Activated T-cell treated with anti-CD3 and anti-CD28 coated beads for 1 hour (primary cell): Measurements from ENCODE around the gene FBXL14.

Experiments
- DNase-seq: peaks from one replicate; pipeline ENCODE4 v3.0.0-alpha.2; 2020; ENCODE audit warnings: low read depth

The FBXL14 gene

DNA sequence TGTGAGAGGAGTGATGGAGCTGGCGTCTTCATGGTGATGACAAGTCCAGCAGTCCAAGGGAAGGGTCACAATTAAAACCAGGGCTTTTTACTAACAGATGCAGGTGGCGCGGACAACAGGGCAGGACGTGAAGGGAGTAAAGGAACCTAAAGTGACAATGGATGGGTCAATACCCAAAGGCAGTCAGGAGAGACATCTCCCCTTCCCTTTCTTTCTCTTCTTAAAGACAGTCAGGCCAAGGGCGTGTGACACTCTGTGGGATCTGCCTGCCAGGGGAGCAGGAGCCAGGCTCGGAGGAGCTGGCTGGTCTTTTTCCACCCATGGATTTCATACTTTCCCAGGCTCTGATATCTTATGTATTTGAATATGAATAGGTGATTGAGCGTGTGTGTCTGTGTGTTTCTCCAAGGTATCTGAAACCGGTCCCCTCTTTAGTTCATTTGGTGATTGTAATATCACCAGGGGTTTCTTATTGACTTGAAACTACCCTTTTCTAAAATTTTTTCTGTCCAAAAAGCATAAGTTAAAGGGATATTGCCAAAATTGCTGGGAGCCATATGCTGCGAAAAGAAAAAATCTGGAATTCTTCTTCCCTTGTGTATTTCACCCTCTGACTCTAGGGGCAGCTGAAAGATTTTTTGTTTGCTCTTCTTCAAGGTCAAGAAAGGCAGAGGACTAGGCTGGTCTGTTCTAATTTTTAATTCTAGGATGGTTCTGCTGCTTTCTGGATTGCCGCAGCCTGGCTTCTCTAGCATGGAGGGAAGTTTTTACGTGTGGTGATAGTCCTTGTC, 61.8 kb downstream of the FBXL14 start:
- DNase-seq = no peak

DNA sequence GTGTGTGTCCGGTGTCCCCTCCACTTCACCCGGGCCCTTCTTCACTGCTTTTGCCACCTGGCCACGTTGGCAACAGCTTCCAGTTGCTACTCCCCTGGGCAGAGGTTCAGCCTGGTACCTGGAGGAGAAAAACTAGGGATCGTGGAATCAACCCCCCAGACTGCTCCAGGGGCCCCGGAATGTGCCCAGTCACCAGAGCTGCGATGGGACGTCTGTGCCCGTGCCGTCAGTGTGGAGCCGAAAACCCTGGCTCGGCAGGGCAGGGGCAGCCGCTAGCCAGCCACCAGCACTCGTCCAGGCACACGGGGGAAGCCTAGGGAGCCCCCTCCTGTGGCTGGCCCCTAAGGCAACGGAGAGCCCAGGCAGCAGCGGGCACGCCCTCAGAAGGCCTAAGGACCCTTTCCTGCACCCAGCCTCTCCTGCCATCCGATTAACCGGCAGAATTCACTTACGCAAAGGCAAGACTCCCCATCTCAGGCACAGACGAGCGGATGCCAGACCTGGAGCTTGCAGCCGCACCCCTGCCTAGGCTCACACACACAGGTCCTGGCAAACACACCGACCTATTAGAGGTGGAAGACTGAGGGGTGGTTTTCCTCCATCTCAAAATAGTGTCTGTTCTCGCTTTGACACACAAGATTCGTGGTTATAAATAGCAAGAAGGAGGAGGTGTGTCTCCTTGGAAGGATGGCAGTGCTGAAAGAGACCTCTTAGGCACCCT, 62.6 kb downstream of the FBXL14 start:
- DNase-seq = no peak

DNA sequence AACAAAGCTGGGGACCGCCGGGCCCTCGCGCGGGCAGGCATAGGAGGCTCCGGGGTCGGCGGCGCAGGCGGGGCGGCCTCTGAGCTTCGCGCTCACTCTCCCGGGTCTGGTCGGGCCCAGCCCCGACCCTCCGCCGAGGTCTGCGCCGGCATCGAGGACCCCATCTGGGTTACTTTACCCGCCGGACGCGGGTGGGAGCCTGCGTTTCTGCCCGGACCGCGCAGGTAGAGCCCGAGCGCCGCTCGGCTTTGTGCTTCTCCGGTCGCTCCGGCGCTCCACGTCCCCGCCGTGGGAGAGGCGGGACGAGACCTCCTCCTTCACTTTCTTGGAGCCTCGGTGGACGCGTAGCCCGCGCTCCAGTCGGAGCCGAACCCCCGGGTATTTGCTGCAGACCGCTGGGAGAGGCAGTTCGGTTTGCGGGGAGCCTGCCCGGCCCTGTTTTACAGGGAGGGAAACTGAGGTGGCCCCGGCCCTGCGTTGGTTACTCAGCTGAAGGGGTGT, 63.2 kb downstream of the FBXL14 start:
- DNase-seq = peak; percentile 7

DNA sequence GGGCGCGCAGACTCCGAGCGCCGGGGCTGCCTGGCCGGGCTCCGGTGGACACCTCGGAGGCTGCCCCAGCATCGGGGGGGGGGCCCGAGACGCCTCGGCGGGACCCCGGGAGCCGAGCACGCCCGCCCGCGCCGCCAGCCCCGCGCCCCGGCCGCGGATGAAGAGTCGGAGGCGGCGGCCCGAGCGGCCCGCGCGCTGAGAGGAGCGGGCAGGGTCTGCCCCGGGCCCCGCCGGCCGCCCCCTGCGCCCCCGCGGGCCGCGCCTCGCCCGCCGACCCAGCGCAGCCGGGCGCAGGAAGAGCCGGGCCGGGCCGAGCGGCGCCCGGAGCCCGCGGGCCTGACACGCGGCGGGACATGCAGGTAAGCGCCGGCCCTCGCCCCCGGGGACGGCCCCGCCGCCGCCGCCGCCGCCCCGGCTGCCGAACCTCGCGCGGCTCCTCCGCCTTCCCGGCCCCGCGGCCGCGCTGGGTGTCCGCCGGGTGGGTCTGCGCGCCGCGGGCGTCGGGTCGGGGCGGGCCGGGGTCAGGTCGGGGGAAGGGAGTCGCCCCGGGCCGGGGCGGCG, 63.7 kb downstream of the FBXL14 start:
- DNase-seq = no peak

DNA sequence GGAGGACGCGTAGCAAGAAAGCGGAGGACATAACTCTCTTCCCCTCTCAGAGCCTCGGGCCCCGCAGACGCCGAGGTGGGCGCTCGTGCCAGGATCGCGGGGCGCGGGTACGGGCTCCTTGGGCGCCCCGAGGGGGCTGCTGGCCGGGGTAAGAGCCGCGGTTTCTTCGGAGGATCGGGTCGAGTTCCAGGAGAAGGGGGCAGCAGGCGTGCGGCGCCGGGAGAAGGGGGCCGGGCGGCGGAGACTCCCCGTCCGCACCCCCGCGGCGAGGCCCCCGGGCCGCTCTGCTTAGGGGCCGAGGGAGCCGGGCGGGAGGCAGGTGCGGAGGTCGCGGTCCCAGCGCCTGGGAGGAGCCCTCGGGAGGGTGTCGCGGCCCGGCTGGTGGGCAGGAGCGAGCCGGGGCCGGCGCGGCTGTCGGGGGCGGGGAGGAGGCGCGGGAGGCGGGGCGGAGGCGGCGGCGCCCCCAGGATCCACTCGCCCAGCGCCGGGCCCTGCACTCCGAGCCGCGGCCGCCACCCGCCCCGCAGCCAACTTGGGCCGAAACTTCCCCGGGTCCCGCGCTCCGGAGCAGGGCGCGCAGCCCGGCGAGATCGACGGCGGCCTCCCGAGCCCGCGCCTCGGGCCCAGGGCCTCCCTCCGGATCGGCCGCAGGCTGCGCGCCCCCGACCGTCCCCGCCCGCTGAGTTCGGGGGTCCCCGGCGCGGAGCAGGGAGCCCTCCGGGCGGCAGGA, 64.4 kb downstream of the FBXL14 start:
- DNase-seq = no peak

DNA sequence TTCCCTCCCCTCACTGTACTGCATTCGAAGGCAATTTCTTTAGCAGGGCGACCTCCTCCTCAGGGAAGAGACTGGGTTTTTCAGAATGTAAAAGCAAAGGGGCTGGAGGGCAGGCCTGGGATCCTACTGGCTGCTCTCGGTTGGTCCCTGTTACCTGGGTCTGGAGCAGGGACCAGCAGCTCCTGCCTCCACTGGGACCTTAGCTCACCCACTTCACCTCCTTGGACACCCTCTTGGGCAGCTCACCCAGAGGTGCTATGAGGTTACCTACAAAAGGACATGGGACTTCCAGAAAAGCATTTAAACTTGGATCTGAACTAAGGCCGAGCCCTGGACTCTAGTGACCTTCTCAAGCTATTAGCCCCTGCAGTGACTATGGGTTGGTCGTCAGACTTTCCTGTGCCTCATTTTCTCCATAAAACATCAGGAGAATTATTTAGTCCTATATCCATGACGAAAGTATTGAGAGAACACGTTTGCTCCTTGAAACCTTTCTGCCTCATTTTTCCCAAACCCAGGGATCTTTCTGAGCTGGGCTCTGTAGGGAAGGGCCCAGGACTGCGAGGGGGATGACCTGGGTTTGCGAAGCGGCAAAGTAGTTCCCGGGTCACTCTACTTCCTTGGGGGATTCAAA, 65.0 kb downstream of the FBXL14 start:
- DNase-seq = no peak

DNA sequence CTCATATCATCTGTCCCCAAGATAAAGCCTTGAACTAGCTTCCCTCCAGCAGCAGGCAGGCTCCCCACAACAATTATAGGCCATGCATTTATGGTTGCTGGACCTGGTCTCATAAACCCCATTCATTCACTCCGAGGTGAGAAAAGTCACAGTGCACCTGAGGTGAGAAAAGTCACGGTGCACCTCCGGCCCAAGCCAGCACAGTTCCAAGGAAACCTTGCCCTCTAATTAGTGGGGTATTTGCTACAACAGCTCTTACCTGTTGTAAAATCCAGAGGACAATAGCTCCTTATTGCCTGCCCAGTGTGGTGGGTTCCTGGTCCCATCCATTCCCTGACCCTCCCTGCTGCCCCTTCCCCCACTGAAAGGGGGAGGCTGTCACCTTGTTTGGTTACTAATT, 65.6 kb downstream of the FBXL14 start:
- DNase-seq = no peak

DNA sequence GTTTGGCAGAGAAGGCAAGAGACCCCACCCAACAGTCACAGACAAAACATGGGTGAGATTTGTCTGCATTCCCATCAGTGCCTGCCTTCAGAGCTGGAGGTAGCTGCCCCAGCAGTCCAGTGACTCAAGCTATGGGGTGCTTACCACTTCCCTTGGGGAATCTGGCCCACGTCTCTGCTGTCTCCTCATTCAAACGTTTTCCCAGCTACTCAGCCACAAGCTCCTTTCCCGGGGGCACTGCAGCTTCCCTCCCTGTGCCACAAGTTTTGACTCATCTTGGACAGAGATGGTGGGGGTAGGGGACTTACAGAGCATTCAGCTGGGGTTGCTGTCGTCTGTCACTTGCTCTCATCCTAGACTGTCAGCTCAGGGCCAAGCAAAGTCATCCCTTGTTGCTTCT, 66.6 kb downstream of the FBXL14 start:
- no peak for DNase-seq

DNA sequence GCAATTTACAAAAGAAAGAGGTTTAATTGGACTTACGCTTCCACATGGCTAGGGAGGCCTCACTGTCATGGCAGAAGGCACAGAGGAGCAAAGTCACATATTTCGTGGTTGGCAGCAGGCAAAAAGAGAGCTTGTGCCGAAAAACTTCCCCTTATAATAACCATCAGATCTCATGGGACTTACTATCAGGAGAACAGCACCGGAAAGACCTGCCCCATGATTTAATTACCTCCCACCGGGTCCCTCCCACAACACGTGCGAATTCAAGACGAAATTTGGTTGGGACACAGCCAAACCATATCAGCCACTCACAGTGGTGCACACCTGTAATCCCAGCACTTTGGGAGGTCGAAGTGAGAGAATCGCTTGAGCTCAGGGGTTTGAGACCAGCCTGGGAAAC, 68.5 kb downstream of the FBXL14 start:
- DNase-seq = no peak

DNA sequence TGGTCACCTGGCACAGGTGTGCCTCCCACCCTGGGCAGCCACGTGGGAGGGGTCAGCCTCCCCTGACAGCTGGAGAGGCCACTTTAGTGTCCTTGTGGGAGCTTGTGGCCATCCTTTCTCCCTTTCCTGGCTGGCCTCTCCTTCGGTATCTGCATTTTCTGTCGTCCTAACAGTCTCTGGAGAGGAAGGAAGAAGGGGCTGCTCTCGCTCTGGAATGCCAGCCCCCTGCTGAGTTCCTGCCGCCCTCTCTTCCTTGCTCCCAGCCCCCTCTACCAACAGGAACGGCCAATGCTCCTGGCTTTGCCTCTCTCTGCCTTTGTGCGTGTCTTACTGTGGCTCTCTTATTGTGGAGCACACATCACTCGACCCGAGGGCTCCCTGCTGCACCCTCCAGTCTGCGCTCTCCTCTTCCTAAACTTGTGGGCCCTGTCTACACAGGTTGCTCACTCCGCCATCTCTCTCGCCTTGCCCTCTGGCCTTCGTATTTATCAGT, 70.8 kb downstream of the FBXL14 start:
- DNase-seq = no peak

DNA sequence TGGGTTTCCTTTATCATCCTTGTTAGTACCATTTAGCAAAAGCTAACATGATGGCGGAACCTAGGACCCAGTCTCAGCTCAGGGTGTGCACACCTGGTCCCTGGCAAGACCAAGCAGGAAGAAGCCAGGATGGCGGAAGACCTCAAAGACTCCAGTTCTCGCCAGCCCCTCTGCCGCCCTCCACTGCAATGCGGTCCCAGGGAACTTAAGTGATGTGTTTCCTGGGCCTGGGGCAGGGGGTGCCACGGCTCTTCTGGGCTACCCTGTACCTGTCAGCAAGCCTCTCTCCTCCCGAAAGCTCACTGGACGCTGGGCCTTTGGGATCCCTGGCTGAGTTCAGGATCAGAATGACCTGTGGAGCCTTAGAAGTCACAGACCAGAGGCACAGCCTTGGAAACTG, 71.3 kb downstream of the FBXL14 start:
- DNase-seq = no peak

DNA sequence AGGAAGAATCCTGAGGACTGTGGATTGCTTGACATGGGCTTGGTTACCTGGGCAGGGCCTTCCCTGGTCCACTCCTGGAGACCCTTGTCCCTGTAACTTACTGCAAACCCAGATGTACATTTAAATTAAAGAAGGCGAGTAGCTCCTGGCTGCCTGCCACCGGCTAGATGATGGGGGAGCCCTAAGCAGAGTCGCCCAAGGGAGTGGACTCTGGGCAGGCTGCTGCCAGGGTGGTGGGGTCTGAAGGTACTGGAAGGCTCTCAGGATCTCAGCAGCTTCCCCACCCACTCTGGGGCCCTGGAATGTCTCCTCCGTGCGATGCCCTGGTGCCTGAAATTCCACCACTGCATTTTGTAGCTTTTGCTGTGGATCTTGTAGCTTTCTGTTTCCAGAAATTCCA, 74.7 kb downstream of the FBXL14 start:
- no peak for DNase-seq

DNA sequence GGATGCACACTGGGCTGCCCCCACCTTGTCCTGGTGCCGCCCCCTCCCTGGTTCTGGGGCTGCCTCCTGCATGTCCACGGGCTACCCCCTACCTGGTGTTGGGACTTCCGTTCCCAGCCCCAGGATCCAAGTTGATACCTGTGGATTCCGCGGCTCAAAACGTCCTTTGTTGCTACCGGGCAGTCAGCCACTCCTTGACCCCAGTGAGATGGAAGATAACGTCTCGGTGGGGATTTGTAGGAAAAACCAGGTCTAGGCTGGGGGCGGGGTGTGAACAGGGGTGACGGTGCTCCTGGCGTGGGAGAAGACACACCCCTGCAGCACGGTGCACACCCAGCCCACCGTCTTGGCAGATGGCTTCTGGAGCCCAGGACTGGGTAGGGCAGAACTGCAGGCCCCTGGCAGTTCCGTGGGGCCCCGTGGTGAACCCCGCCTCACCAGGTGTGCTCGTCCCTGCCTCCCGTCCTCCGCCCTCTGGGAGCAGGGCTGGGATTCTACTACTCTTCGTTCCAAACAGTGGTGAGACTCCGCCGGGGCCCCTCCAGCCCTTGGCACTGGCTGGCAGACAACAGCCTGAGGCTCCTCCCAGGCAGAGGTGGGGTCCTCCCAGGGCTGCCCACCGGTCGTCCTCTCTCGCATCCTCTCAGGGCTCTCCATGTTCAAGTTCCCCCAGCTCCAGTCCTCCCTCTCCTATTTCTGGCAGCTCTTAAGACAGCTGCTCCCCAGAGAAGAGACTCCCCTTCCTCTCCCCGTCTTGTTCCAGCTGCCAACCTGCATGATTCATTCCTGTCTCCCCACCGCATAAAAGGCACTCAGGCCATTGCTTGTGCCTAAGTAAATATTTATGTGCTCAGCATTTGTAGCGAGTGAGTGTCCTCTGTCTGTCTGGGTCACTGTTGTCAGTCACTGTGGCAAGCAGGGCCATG, 75.5 kb downstream of the FBXL14 start:
- DNase-seq = no peak

DNA sequence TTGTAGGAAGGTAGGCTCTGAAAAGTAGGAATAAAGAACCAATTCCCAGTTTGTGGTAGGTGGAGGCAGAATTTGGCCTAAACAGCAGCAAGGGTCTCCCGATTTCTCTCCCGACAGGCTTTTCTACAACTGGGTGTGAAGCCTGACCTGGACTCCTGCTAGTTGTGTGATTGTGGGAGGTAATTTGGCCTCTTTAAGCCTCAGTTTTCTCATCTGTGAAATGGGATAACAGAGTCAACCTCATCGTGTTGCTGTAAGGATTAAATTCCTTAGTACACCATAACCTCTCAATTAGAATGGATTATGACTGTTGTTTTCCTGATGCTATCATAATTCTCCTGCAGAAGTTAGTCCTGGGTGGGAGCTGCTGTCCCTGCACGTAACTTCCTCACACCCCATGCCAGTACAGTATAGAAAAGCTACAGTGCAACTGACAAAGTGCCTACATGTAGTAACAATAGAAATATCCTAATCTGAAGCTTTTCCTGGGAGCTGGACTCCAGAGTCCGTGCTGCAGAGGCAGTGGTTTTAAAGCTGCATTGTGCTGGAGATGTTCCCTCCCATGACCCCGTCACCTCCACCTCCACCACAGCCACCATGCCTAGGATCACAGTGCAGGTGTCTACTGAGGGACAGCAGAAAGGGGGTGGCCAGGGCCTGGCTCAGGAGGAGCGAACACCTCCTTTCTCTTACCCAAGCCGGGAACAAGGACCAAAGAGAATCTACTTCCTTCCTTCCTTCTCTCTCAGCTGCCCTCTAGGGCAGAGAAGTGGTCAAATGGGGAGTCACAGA, 76.5 kb downstream of the FBXL14 start:
- DNase-seq = no peak

DNA sequence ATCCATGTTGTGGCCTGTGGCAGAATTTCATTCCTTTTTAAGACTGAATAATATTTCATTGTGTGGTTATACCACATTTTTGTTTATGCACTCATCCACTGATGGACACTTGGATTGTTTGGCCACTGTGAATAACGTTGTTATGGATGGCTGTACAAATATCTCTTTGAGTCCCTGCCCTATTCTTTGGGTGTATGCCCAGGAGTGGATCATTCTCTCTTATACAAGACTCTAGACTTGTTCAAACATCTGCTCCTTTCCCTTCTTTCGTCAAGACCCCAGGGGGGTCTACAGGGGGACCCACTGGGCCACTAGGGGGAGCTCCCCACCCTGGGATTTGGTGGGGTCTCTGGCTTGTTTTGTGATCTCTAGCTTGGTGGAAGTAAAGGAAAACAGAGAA, 77.4 kb downstream of the FBXL14 start:
- no peak for DNase-seq
